ENCODE measurements around the gene AP5S1. TPM values are rescaled to one million over a fixed set of nuclear protein-coding genes. Genes with fewer than 3 reads are reported as not detected.

Gene AP5S1
- total and polyA plus RNA-seq, 2 of the 13 experiments (the other 11 are each of a cell fraction or from before 2014, with no cell fraction given), result 7.9 to 23.2 TPM

DNA sequence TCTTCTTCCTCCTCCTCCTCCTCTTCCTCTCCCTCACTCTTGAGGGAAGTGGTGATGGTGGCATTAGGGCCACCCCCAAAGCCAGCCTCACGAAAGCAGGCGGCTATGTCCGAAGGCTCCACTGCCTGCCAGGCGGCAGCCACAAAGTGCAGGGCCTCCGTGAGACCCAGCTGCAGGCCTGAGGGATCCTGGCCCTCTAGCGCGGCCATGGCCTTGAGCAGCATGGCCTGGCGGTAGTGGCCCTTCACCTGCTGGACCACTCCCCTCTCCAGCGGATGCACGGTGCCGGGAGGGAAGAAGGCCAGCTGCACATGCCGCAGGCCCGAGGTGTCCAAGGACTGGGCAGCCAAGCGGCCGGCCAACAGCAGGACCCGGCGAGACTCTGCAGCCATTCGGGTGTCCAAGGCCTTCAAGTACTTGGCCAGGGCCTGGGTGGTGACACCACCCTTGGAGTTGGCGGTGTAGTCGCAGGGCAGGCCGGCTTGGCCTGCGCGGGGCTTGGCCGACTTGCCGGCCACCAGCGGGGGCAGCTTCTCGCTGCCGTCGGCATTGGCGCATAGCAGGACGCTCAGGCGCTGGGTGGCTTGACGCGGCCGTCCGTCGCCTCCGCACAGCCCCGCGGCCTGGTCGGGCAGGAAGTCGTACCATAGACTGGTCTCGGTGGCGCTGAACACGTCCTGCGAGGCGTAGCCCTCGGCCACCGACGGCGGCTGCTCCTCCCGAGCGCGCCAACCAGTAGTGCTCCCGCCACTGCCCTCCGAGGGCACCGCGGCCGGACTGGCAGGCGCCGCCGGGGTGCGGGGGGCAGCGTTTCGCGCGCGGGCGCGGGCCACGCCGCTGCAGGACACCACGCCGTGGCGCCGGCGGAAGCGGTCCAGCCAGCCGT lies 34.9 kb upstream of the AP5S1 start (continued):
- TF ChIP-seq, protein P1, sequence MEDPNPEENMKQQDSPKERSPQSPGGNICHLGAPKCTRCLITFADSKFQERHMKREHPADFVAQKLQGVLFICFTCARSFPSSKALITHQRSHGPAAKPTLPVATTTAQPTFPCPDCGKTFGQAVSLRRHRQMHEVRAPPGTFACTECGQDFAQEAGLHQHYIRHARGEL (CRISPR knock-in tag; IDR thresholded peaks at IDR 0.05), result peak; percentile 77; the same call in 1 of the 2 replicates
- TF ChIP-seq GTF2F1 (IDR thresholded peaks at IDR 0.05; ENCODE audit: low read length), result no peak
- TF ChIP-seq, protein P2, sequence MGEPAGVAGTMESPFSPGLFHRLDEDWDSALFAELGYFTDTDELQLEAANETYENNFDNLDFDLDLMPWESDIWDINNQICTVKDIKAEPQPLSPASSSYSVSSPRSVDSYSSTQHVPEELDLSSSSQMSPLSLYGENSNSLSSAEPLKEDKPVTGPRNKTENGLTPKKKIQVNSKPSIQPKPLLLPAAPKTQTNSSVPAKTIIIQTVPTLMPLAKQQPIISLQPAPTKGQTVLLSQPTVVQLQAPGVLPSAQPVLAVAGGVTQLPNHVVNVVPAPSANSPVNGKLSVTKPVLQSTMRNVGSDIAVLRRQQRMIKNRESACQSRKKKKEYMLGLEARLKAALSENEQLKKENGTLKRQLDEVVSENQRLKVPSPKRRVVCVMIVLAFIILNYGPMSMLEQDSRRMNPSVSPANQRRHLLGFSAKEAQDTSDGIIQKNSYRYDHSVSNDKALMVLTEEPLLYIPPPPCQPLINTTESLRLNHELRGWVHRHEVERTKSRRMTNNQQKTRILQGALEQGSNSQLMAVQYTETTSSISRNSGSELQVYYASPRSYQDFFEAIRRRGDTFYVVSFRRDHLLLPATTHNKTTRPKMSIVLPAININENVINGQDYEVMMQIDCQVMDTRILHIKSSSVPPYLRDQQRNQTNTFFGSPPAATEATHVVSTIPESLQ (CRISPR knock-in tag; conservative IDR thresholded peaks at IDR 0.05), result no peak
- TF ChIP-seq, protein P3, sequence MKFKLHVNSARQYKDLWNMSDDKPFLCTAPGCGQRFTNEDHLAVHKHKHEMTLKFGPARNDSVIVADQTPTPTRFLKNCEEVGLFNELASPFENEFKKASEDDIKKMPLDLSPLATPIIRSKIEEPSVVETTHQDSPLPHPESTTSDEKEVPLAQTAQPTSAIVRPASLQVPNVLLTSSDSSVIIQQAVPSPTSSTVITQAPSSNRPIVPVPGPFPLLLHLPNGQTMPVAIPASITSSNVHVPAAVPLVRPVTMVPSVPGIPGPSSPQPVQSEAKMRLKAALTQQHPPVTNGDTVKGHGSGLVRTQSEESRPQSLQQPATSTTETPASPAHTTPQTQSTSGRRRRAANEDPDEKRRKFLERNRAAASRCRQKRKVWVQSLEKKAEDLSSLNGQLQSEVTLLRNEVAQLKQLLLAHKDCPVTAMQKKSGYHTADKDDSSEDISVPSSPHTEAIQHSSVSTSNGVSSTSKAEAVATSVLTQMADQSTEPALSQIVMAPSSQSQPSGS (CRISPR knock-in tag; IDR thresholded peaks at IDR 0.05), result no peak
- TF ChIP-seq, protein P4, sequence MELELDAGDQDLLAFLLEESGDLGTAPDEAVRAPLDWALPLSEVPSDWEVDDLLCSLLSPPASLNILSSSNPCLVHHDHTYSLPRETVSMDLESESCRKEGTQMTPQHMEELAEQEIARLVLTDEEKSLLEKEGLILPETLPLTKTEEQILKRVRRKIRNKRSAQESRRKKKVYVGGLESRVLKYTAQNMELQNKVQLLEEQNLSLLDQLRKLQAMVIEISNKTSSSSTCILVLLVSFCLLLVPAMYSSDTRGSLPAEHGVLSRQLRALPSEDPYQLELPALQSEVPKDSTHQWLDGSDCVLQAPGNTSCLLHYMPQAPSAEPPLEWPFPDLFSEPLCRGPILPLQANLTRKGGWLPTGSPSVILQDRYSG (CRISPR knock-in tag; IDR thresholded peaks at IDR 0.05), result no peak
- TF ChIP-seq, protein P5, sequence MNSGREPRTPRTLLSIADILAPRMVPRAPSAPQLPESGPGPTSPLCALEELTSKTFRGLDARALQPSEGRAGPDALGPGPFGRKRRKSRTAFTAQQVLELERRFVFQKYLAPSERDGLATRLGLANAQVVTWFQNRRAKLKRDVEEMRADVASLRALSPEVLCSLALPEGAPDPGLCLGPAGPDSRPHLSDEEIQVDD (CRISPR knock-in tag; IDR thresholded peaks at IDR 0.05; ENCODE audit: borderline replicate concordance), result no peak
- TF ChIP-seq ZSCAN22 (CRISPR knock-in tag; IDR thresholded peaks at IDR 0.05), result no peak
- TF ChIP-seq, protein P6, sequence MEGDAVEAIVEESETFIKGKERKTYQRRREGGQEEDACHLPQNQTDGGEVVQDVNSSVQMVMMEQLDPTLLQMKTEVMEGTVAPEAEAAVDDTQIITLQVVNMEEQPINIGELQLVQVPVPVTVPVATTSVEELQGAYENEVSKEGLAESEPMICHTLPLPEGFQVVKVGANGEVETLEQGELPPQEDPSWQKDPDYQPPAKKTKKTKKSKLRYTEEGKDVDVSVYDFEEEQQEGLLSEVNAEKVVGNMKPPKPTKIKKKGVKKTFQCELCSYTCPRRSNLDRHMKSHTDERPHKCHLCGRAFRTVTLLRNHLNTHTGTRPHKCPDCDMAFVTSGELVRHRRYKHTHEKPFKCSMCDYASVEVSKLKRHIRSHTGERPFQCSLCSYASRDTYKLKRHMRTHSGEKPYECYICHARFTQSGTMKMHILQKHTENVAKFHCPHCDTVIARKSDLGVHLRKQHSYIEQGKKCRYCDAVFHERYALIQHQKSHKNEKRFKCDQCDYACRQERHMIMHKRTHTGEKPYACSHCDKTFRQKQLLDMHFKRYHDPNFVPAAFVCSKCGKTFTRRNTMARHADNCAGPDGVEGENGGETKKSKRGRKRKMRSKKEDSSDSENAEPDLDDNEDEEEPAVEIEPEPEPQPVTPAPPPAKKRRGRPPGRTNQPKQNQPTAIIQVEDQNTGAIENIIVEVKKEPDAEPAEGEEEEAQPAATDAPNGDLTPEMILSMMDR (CRISPR knock-in tag; IDR thresholded peaks at IDR 0.05), result no peak
- TF ChIP-seq SIX1 (CRISPR knock-in tag; IDR thresholded peaks at IDR 0.05; ENCODE audit: borderline replicate concordance), result no peak
- TF ChIP-seq MAFG (CRISPR knock-in tag; IDR thresholded peaks at IDR 0.05), result no peak
- no peak for TF ChIP-seq ZNF569 (CRISPR knock-in tag; IDR thresholded peaks at IDR 0.05; ENCODE audit: borderline replicate concordance)
- TF ChIP-seq, protein P7, sequence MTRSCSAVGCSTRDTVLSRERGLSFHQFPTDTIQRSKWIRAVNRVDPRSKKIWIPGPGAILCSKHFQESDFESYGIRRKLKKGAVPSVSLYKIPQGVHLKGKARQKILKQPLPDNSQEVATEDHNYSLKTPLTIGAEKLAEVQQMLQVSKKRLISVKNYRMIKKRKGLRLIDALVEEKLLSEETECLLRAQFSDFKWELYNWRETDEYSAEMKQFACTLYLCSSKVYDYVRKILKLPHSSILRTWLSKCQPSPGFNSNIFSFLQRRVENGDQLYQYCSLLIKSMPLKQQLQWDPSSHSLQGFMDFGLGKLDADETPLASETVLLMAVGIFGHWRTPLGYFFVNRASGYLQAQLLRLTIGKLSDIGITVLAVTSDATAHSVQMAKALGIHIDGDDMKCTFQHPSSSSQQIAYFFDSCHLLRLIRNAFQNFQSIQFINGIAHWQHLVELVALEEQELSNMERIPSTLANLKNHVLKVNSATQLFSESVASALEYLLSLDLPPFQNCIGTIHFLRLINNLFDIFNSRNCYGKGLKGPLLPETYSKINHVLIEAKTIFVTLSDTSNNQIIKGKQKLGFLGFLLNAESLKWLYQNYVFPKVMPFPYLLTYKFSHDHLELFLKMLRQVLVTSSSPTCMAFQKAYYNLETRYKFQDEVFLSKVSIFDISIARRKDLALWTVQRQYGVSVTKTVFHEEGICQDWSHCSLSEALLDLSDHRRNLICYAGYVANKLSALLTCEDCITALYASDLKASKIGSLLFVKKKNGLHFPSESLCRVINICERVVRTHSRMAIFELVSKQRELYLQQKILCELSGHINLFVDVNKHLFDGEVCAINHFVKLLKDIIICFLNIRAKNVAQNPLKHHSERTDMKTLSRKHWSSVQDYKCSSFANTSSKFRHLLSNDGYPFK (CRISPR knock-in tag; IDR thresholded peaks at IDR 0.05; ENCODE audit: borderline replicate concordance), result peak; percentile 9; the same call in 1 of the 2 replicates
- TF ChIP-seq AHR (CRISPR knock-in tag; IDR thresholded peaks at IDR 0.05), result peak; percentile 65; the same call in 1 of the 2 replicates
- TF ChIP-seq, protein P8, sequence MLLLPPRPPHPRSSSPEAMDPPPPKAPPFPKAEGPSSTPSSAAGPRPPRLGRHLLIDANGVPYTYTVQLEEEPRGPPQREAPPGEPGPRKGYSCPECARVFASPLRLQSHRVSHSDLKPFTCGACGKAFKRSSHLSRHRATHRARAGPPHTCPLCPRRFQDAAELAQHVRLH (CRISPR knock-in tag; IDR thresholded peaks at IDR 0.05; ENCODE audit: borderline replicate concordance, low read depth), result no peak
- no peak for TF ChIP-seq HOXA5 (CRISPR knock-in tag; IDR thresholded peaks at IDR 0.05)
- TF ChIP-seq MED8 (CRISPR knock-in tag; IDR thresholded peaks at IDR 0.05; ENCODE audit: insufficient replicate concordance), result no peak
- TF ChIP-seq ZNF850 (CRISPR knock-in tag; conservative IDR thresholded peaks at IDR 0.05), result no peak

Data from HepG2 (cell line).